Immature natural killer cell (primary cell): ENCODE results near the gene ABCA5. TPM values are rescaled to one million over a fixed set of nuclear protein-coding genes. Genes with fewer than 3 reads are reported as not detected.

Experiments used
- DNase-seq, 3 donors: peaks; one replicate each; pipeline ENCODE4 v3.0.0; 2022; ENCODE audit warnings: mixed read lengths in 1 of 3
- H3K27ac Mint-ChIP-seq, 6 donors: one replicate each; pipeline ENCODE4 v1.8.0; 2020; ENCODE audit warnings: mixed read lengths in 6 of 6, mild to moderate bottlenecking in 5 of 6, inconsistent platforms in 4 of 6, moderate library complexity in 3 of 6
- H3K27me3 Mint-ChIP-seq, 3 donors: one replicate each; pipeline ENCODE4 v1.8.0; 2020 to 2021; ENCODE audit warnings: low read depth in 3 of 3, mild to moderate bottlenecking in 3 of 3, mixed read lengths in 3 of 3, moderate library complexity in 3 of 3, inconsistent platforms in 1 of 3
- H3K36me3 Mint-ChIP-seq, 3 donors: one replicate each; pipeline ENCODE4 v1.8.0; 2020; ENCODE audit warnings: mixed read lengths in 3 of 3, inconsistent platforms in 2 of 3, mild to moderate bottlenecking in 2 of 3
- H3K4me1 Mint-ChIP-seq, 2 donors: one replicate each; pipeline ENCODE4 v1.8.0; 2020; ENCODE audit warnings: inconsistent platforms in 2 of 2, mild to moderate bottlenecking in 2 of 2, mixed read lengths in 2 of 2, moderate library complexity in 1 of 2
- H3K4me3 Mint-ChIP-seq, 5 donors: one replicate each; pipeline ENCODE4 v1.8.0; 2020; ENCODE audit warnings: mild to moderate bottlenecking in 5 of 5, mixed read lengths in 5 of 5, inconsistent platforms in 3 of 5, moderate library complexity in 3 of 5
- H3K9me3 Mint-ChIP-seq, 6 donors: one replicate each; pipeline ENCODE4 v1.8.0; 2020; ENCODE audit warnings: mild to moderate bottlenecking in 6 of 6, mixed read lengths in 6 of 6, inconsistent platforms in 4 of 6, moderate library complexity in 3 of 6
- polyA plus RNA-seq, 3 donors: library from polyadenylated mRNA; unstranded; fragments of 300-500 nt; fragmentation: Illumina TruSeq; gene quantifications; one replicate each; pipeline ENCODE4 v1.2.3, GENCODE V29; 2021

ABCA5 gene
- polyA plus RNA-seq, 3 donors from 2014 or later = 4.2 to 9.6 (median 4.7) TPM

- Mint-ChIP-seq H3K4me1 (no peaks in the 10 kb centered on the region), H3K4me3 (no peak overlapping the region), H3K27me3 (peaks cover 0 to 9% (median 2%) of the 10 kb centered on the region in 3 donors), H3K36me3 (no peaks in the 10 kb centered on the region), H3K27ac (no peak overlapping the region), H3K9me3 (peaks cover 0 to 2% (median 0%) of the 10 kb centered on the region in 6 donors)
- DNase-seq = no peak
Observed at GRCh38 chr17:69346766-69347165, 19.8 kb upstream of the ABCA5 start.

GRCh38 chr17:69344939-69345338 is 18.0 kb upstream of the ABCA5 start:
- Mint-ChIP-seq H3K27ac (no peak overlapping the region), H3K27me3 (peaks cover 2 to 10% (median 2%) of the 10 kb centered on the region in 3 donors), H3K36me3 (no peaks in the 10 kb centered on the region), H3K4me3 (no peak overlapping the region), H3K9me3 (peaks cover 0 to 2% (median 0%) of the 10 kb centered on the region in 6 donors), H3K4me1 (no peaks in the 10 kb centered on the region)
- no peak for DNase-seq

- Mint-ChIP-seq H3K4me3 (no peak overlapping the region), H3K27ac (no peak overlapping the region), H3K9me3 (peaks cover 0 to 2% (median 0%) of the 10 kb centered on the region in 6 donors), H3K4me1 (no peaks in the 10 kb centered on the region), H3K36me3 (no peaks in the 10 kb centered on the region), H3K27me3 (peaks cover 0 to 5% (median 3%) of the 10 kb centered on the region in 3 donors)
- DNase-seq = no peak
Observed at GRCh38 chr17:69342896-69343644, 16.1 kb upstream of the ABCA5 start.

- Mint-ChIP-seq H3K4me3 (no peak overlapping the region), H3K36me3 (peaks cover 0 to 4% (median 0%) of the 10 kb centered on the region in 3 donors), H3K27ac (no peak overlapping the region), H3K9me3 (peaks cover 0 to 2% (median 0%) of the 10 kb centered on the region in 6 donors), H3K4me1 (no peaks in the 10 kb centered on the region), H3K27me3 (peaks cover 0 to 7% (median 3%) of the 10 kb centered on the region in 3 donors)
- no peak for DNase-seq
Observed at GRCh38 chr17:69339937-69340336, 13.0 kb upstream of the ABCA5 start.

GRCh38 chr17:69336996-69337395 is 10.1 kb upstream of the ABCA5 start:
- no peak for DNase-seq
- H3K4me1 Mint-ChIP-seq = no peaks in the 10 kb centered on the region
- H3K36me3 Mint-ChIP-seq = peaks cover 0 to 4% (median 0%) of the 10 kb centered on the region in 3 donors
- H3K27me3 Mint-ChIP-seq = peaks cover 5 to 8% (median 6%) of the 10 kb centered on the region in 3 donors
- H3K9me3 Mint-ChIP-seq = no peaks in the 10 kb centered on the region
- no peak overlapping the region for H3K4me3 Mint-ChIP-seq
- no peak overlapping the region for H3K27ac Mint-ChIP-seq

- Mint-ChIP-seq H3K27me3 (peaks cover 5 to 8% (median 6%) of the 10 kb centered on the region in 3 donors), H3K4me3 (no peak overlapping the region), H3K4me1 (no peaks in the 10 kb centered on the region), H3K9me3 (no peaks in the 10 kb centered on the region), H3K36me3 (peaks cover 0 to 4% (median 0%) of the 10 kb centered on the region in 3 donors), H3K27ac (no peak overlapping the region)
- DNase-seq = no peak
Observed at GRCh38 chr17:69336580-69336979, 9.6 kb upstream of the ABCA5 start.

GRCh38 chr17:69335058-69335457 is 8.1 kb upstream of the ABCA5 start:
- H3K36me3 Mint-ChIP-seq = peaks cover 0 to 4% (median 0%) of the 10 kb centered on the region in 3 donors
- H3K4me3 Mint-ChIP-seq = no peak overlapping the region
- H3K9me3 Mint-ChIP-seq = no peaks in the 10 kb centered on the region
- H3K4me1 Mint-ChIP-seq = no peaks in the 10 kb centered on the region
- no peak for DNase-seq
- H3K27ac Mint-ChIP-seq = no peak overlapping the region
- H3K27me3 Mint-ChIP-seq = peaks cover 6 to 7% (median 6%) of the 10 kb centered on the region in 3 donors

GRCh38 chr17:69333561-69333960 is 6.6 kb upstream of the ABCA5 start:
- H3K4me3 Mint-ChIP-seq = no peak overlapping the region
- no peak for DNase-seq
- peaks cover 0 to 4% (median 0%) of the 10 kb centered on the region in 3 donors for H3K36me3 Mint-ChIP-seq
- no peaks in the 10 kb centered on the region for H3K4me1 Mint-ChIP-seq
- H3K27me3 Mint-ChIP-seq = peaks cover 3 to 6% (median 5%) of the 10 kb centered on the region in 3 donors
- H3K9me3 Mint-ChIP-seq = no peaks in the 10 kb centered on the region
- H3K27ac Mint-ChIP-seq = no peak overlapping the region

- Mint-ChIP-seq H3K9me3 (no peaks in the 10 kb centered on the region), H3K27ac (no peak overlapping the region), H3K4me3 (no peak overlapping the region), H3K36me3 (no peaks in the 10 kb centered on the region), H3K27me3 (peaks cover 6 to 8% (median 7%) of the 10 kb centered on the region in 3 donors), H3K4me1 (peaks cover 13% of the 10 kb centered on the region in 2 donors)
- no peak for DNase-seq
Observed at GRCh38 chr17:69331756-69332155, 4.8 kb upstream of the ABCA5 start.

- no peaks in the 10 kb centered on the region for H3K36me3 Mint-ChIP-seq
- H3K4me3 Mint-ChIP-seq = peak overlapping the region; percentile 89 to 96 (median 93)
- H3K4me1 Mint-ChIP-seq = peaks cover 26 to 29% of the 10 kb centered on the region in 2 donors
- peaks cover 0 to 7% (median 3%) of the 10 kb centered on the region in 3 donors for H3K27me3 Mint-ChIP-seq
- H3K9me3 Mint-ChIP-seq = no peaks in the 10 kb centered on the region
- H3K27ac Mint-ChIP-seq = peak overlapping the region; percentile 87 to 95 (median 89)
- peak in 1 of 3 donors; percentile 10 for DNase-seq
Observed at GRCh38 chr17:69326377-69327059, 415 bp downstream of the ABCA5 start.

GRCh38 chr17:69325518-69326376 is 1.2 kb downstream of the ABCA5 start:
- no peaks in the 10 kb centered on the region for H3K36me3 Mint-ChIP-seq
- peak overlapping the region; percentile 75 to 88 (median 84) for H3K27ac Mint-ChIP-seq
- H3K27me3 Mint-ChIP-seq = peaks cover 0 to 6% (median 3%) of the 10 kb centered on the region in 3 donors
- peak in 1 of 3 donors; percentile 0 for DNase-seq
- peaks cover 26 to 29% of the 10 kb centered on the region in 2 donors for H3K4me1 Mint-ChIP-seq
- H3K4me3 Mint-ChIP-seq = peak overlapping the region; percentile 88 to 96 (median 93)
- no peaks in the 10 kb centered on the region for H3K9me3 Mint-ChIP-seq

- Mint-ChIP-seq H3K27ac (no peak overlapping the region), H3K4me3 (no peak overlapping the region), H3K4me1 (peaks cover 28 to 29% of the 10 kb centered on the region in 2 donors), H3K27me3 (peaks cover 0 to 6% (median 3%) of the 10 kb centered on the region in 3 donors), H3K36me3 (no peaks in the 10 kb centered on the region), H3K9me3 (no peaks in the 10 kb centered on the region)
- DNase-seq = no peak
Observed at GRCh38 chr17:69323806-69324205, 3.1 kb downstream of the ABCA5 start.

GRCh38 chr17:69320908-69321238 is 6.1 kb downstream of the ABCA5 start:
- peaks cover 0 to 2% (median 0%) of the 10 kb centered on the region in 6 donors for H3K9me3 Mint-ChIP-seq
- DNase-seq = no peak
- H3K27ac Mint-ChIP-seq = no peak overlapping the region
- no peaks in the 10 kb centered on the region for H3K27me3 Mint-ChIP-seq
- H3K4me3 Mint-ChIP-seq = no peak overlapping the region
- H3K36me3 Mint-ChIP-seq = peaks cover 5 to 6% (median 5%) of the 10 kb centered on the region in 3 donors
- H3K4me1 Mint-ChIP-seq = peaks cover 8 to 9% of the 10 kb centered on the region in 2 donors
